Neural progenitor cell (in vitro differentiated cells): ENCODE results near the gene TFG. TPM values are rescaled to one million over a fixed set of nuclear protein-coding genes. Genes with fewer than 3 reads are reported as not detected.

Experiments used
- DNase-seq: peaks from one replicate; pipeline ENCODE4 v3.0.0-alpha.2; 2016; ENCODE audit warnings: low spot score
- H2AFZ ChIP-seq: fragments of 200-600 bp; sonication (generic); replicated peaks from 2 replicates; pipeline ENCODE4 v1.6.1; 2016; ENCODE audit warnings: antibody characterized with exemption
- H3F3A ChIP-seq: fragments of 200-600 bp; sonication (generic); 2 replicates; pipeline ENCODE4 v1.6.1; 2016; ENCODE audit warnings: antibody characterized with exemption, low read depth
- H3K27ac ChIP-seq: fragments of 200-600 bp; sonication (generic); 2 replicates; pipeline ENCODE4 v1.5.1; 2016; ENCODE audit warnings: mild to moderate bottlenecking
- H3K27me3 ChIP-seq: fragments of 200-600 bp; sonication (generic); 2 replicates; pipeline ENCODE4 v1.6.1; 2016; ENCODE audit warnings: mild to moderate bottlenecking, moderate library complexity
- H3K36me3 ChIP-seq: fragments of 200-600 bp; sonication (generic); 2 replicates; pipeline ENCODE4 v1.5.1; 2016
- H3K4me1 ChIP-seq: fragments of 200-600 bp; sonication (generic); 2 replicates; pipeline ENCODE4 v1.6.1; 2016; ENCODE audit warnings: mixed run types
- H3K4me2 ChIP-seq: fragments of 200-600 bp; sonication (generic); 2 replicates; pipeline ENCODE4 v1.6.1; 2016
- H3K4me3 ChIP-seq: fragments of 200-600 bp; sonication (generic); 2 replicates; pipeline ENCODE4 v1.5.1; 2016
- H3K79me2 ChIP-seq: fragments of 200-600 bp; sonication (generic); 2 replicates; pipeline ENCODE4 v1.6.1; 2016; ENCODE audit warnings: low read depth
- H3K9ac ChIP-seq: fragments of 200-600 bp; sonication (generic); 2 replicates; pipeline ENCODE4 v1.6.1; 2016
- H3K9me3 ChIP-seq: fragments of 200-600 bp; sonication (generic); 2 replicates; pipeline ENCODE4 v1.5.1; 2016; ENCODE audit warnings: low read depth
- H4K20me1 ChIP-seq: fragments of 200-600 bp; sonication (generic); 2 replicates; pipeline ENCODE4 v1.6.1; 2016; ENCODE audit warnings: low read depth
- H3K27ac Mint-ChIP-seq: 3 replicates; pipeline ENCODE4 v1.8.0; 2021; ENCODE audit warnings: mixed read lengths
- H3K27me3 Mint-ChIP-seq: 2 replicates; pipeline ENCODE4 v1.8.0; 2022; ENCODE audit warnings: low read depth, mild to moderate bottlenecking, inconsistent platforms, moderate library complexity, mixed read lengths; ENCODE audit not compliant: insufficient read depth
- H3K36me3 Mint-ChIP-seq: 3 replicates; pipeline ENCODE4 v1.8.0; 2021; ENCODE audit warnings: mixed read lengths
- H3K4me1 Mint-ChIP-seq: 3 replicates; pipeline ENCODE4 v1.8.0; 2021; ENCODE audit warnings: mixed read lengths
- H3K4me3 Mint-ChIP-seq: 3 replicates; pipeline ENCODE4 v1.8.0; 2021; ENCODE audit warnings: mild to moderate bottlenecking, moderate library complexity, mixed read lengths
- H3K9me3 Mint-ChIP-seq: 3 replicates; pipeline ENCODE4 v1.8.0; 2020; ENCODE audit warnings: mixed read lengths
- EZH2 ChIP-seq: fragments of 200-600 bp; sonication (generic); IDR thresholded peaks from 2 replicates; pipeline ENCODE4 v1.6.1; 2017; ENCODE audit warnings: antibody characterized with exemption, mild to moderate bottlenecking, moderate library complexity
- EZH2phosphoT487 ChIP-seq: fragments of 200-600 bp; sonication (generic); IDR thresholded peaks from 2 replicates; pipeline ENCODE4 v1.6.1; 2017; ENCODE audit warnings: antibody characterized with exemption
- total RNA-seq: library from RNA; depleted of rRNA; stranded (reverse); fragments of >200 nt; gene quantifications from 2 replicates; pipeline ENCODE4 v1.2.3, GENCODE V29; 2015; ENCODE audit warnings: low replicate concordance
- TF ChIP-seq, protein P1 (sequence below): fragments of 200-600 bp; sonication (generic); IDR thresholded peaks from 2 replicates; pipeline ENCODE4 v1.5.1; 2017; ENCODE audit warnings: antibody characterized with exemption, mild to moderate bottlenecking

TFG gene
- total RNA-seq, 1 donor from 2014 or later, result 105 TPM

- no peak overlapping the region for H3K27ac ChIP-seq
- H3K27me3 ChIP-seq, result no peaks in the 10 kb centered on the region
- Mint-ChIP-seq H3K9me3 (no peaks in the 10 kb centered on the region), H3K27ac (no peak overlapping the region), H3K27me3 (no peaks in the 10 kb centered on the region), H3K4me3 (no peak overlapping the region), H3K4me1 (no peaks in the 10 kb centered on the region), H3K36me3 (peaks cover 27% of the 10 kb centered on the region)
- no peak overlapping the region for H3K9ac ChIP-seq
- H3K9me3 ChIP-seq, result no peaks in the 10 kb centered on the region
- H4K20me1 ChIP-seq, result peaks cover 6% of the 10 kb centered on the region
- H3F3A ChIP-seq, result no peaks in the 10 kb centered on the region
- TF ChIP-seq EZH2phosphoT487 (no peak), EZH2 (no peak)
- TF ChIP-seq, protein P1, sequence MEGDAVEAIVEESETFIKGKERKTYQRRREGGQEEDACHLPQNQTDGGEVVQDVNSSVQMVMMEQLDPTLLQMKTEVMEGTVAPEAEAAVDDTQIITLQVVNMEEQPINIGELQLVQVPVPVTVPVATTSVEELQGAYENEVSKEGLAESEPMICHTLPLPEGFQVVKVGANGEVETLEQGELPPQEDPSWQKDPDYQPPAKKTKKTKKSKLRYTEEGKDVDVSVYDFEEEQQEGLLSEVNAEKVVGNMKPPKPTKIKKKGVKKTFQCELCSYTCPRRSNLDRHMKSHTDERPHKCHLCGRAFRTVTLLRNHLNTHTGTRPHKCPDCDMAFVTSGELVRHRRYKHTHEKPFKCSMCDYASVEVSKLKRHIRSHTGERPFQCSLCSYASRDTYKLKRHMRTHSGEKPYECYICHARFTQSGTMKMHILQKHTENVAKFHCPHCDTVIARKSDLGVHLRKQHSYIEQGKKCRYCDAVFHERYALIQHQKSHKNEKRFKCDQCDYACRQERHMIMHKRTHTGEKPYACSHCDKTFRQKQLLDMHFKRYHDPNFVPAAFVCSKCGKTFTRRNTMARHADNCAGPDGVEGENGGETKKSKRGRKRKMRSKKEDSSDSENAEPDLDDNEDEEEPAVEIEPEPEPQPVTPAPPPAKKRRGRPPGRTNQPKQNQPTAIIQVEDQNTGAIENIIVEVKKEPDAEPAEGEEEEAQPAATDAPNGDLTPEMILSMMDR, result no peak
- DNase-seq, result no peak
- H3K4me1 ChIP-seq, result no peaks in the 10 kb centered on the region
- H3K4me2 ChIP-seq, result no peak overlapping the region
- no peaks in the 10 kb centered on the region for H3K79me2 ChIP-seq
- H3K4me3 ChIP-seq, result no peak overlapping the region
- peaks cover 24% of the 10 kb centered on the region for H3K36me3 ChIP-seq
- H2AFZ ChIP-seq, result no peak overlapping the region
These were observed 34.2 kb downstream of the TFG start for GRCh38 chr3:100743535-100743934.

DNA sequence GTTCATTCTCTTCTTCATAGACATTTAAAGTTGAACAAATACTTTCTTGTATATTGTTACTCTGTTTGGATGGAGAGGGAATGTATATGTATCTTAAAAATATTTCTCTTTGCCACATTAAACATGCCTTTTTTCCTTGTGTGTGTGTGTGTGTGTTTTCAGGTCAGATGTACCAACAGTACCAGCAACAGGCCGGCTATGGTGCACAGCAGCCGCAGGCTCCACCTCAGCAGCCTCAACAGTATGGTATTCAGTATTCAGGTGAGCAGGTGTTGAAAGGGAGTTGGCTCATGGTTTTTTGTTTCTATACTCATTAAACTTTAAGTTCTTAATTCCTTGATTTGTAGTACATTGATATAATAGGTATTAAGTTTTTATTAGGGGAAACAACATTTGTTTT, 35.4 kb downstream of the TFG start:
- Histone ChIP-seq H3K4me1 (no peaks in the 10 kb centered on the region), H3K27ac (no peak overlapping the region), H4K20me1 (peaks cover 6% of the 10 kb centered on the region), H2AFZ (no peak overlapping the region), H3K9me3 (no peaks in the 10 kb centered on the region), H3K36me3 (peaks cover 19% of the 10 kb centered on the region), H3K4me2 (no peak overlapping the region), H3K27me3 (no peaks in the 10 kb centered on the region), H3K79me2 (no peaks in the 10 kb centered on the region), H3F3A (no peaks in the 10 kb centered on the region), H3K4me3 (no peak overlapping the region), H3K9ac (no peak overlapping the region)
- DNase-seq, result no peak
- H3K4me3 Mint-ChIP-seq, result no peak overlapping the region
- H3K4me1 Mint-ChIP-seq, result no peaks in the 10 kb centered on the region
- no peak for TF ChIP-seq EZH2phosphoT487
- no peak for TF ChIP-seq EZH2
- TF ChIP-seq, protein P1, result no peak
- peaks cover 33% of the 10 kb centered on the region for H3K36me3 Mint-ChIP-seq
- no peaks in the 10 kb centered on the region for H3K27me3 Mint-ChIP-seq
- no peak overlapping the region for H3K27ac Mint-ChIP-seq
- no peaks in the 10 kb centered on the region for H3K9me3 Mint-ChIP-seq

- Histone ChIP-seq H3K4me2 (no peak overlapping the region), H3K9ac (no peak overlapping the region), H3K9me3 (no peaks in the 10 kb centered on the region), H2AFZ (no peak overlapping the region), H3F3A (no peaks in the 10 kb centered on the region), H3K36me3 (peaks cover 27% of the 10 kb centered on the region), H4K20me1 (no peaks in the 10 kb centered on the region), H3K4me1 (no peaks in the 10 kb centered on the region), H3K4me3 (no peak overlapping the region), H3K27me3 (no peaks in the 10 kb centered on the region), H3K27ac (no peak overlapping the region), H3K79me2 (no peaks in the 10 kb centered on the region)
- H3K27me3 Mint-ChIP-seq, result no peaks in the 10 kb centered on the region
- no peaks in the 10 kb centered on the region for H3K9me3 Mint-ChIP-seq
- DNase-seq, result no peak
- H3K36me3 Mint-ChIP-seq, result peaks cover 36% of the 10 kb centered on the region
- TF ChIP-seq, protein P1, result no peak
- H3K4me1 Mint-ChIP-seq, result no peaks in the 10 kb centered on the region
- no peak overlapping the region for H3K27ac Mint-ChIP-seq
- no peak overlapping the region for H3K4me3 Mint-ChIP-seq
These were observed 36.3 kb downstream of the TFG start for GRCh38 chr3:100745617-100746016.

- no peak overlapping the region for H2AFZ ChIP-seq
- TF ChIP-seq EZH2phosphoT487 (no peak), EZH2 (no peak)
- TF ChIP-seq, protein P1, result no peak
- H3K9me3 ChIP-seq, result no peaks in the 10 kb centered on the region
- no peaks in the 10 kb centered on the region for H3K27me3 Mint-ChIP-seq
- no peaks in the 10 kb centered on the region for H3K27me3 ChIP-seq
- H3K27ac ChIP-seq, result no peak overlapping the region
- no peaks in the 10 kb centered on the region for H3K4me1 Mint-ChIP-seq
- DNase-seq, result no peak
- no peaks in the 10 kb centered on the region for H4K20me1 ChIP-seq
- no peaks in the 10 kb centered on the region for H3K79me2 ChIP-seq
- H3F3A ChIP-seq, result no peaks in the 10 kb centered on the region
- no peak overlapping the region for H3K9ac ChIP-seq
- H3K9me3 Mint-ChIP-seq, result no peaks in the 10 kb centered on the region
- peaks cover 27% of the 10 kb centered on the region for H3K36me3 ChIP-seq
- no peak overlapping the region for H3K4me3 ChIP-seq
- no peak overlapping the region for H3K4me3 Mint-ChIP-seq
- no peak overlapping the region for H3K4me2 ChIP-seq
- no peak overlapping the region for H3K27ac Mint-ChIP-seq
- peaks cover 37% of the 10 kb centered on the region for H3K36me3 Mint-ChIP-seq
- H3K4me1 ChIP-seq, result no peaks in the 10 kb centered on the region
These were observed 36.8 kb downstream of the TFG start for GRCh38 chr3:100746092-100746491.
